Right ventricle myocardium inferior (tissue), 1 donor: ENCODE data around the gene TUBB. TPM values are rescaled to one million over a fixed set of nuclear protein-coding genes. Genes with fewer than 3 reads are reported as not detected.
"Not testable (repeated sequence)": the region's sequence is repeated elsewhere in the genome, so short reads cannot be mapped to it uniquely, and the experiment has no call there.

ENCODE experiments used
- ATAC-seq: fragments of 200-7000 bp; cut with Tn5 transposase; one replicate; pipeline ENCODE4 v1.9.1; 2020; ENCODE audit warnings: mild to moderate bottlenecking, moderate library complexity
- DNase-seq: peaks from one replicate; pipeline ENCODE4 v3.0.0; 2021; ENCODE audit errors: missing footprints
- intact Hi-C: fragments of 100-400 bp; cut with DNase I; formaldehyde crosslinking; loops from one replicate; pipeline ENCODE4 v1.11.0; 2022
- total RNA-seq: library from RNA; stranded (reverse); fragmentation: NEBNext Ultra II Directional; extraction: Animal tissue kit (Norgen Biotek cat#: 25700); gene quantifications from one replicate; pipeline ENCODE4 v1.2.1, GENCODE V29; 2021
- donor health status: DM: no; HTN: yes; CAD: no; lungs with severe emphysema.

TUBB gene
- total RNA-seq, 1 donor from 2014 or later = 254 TPM

GRCh38 chr6:30765495-30765894 lies 45.3 kb downstream of the TUBB start:
- intact Hi-C loops, DNase-seq, ATAC-seq: not testable (repeated sequence)

GRCh38 chr6:30766461-30767157 lies 46.5 kb downstream of the TUBB start:
- intact Hi-C loops = no loop called here
- DNase-seq = no peak
- peak; percentile 49 for ATAC-seq

GRCh38 chr6:30767158-30767943 lies 47.2 kb downstream of the TUBB start:
- ATAC-seq (no peak), DNase-seq (no peak)
- intact Hi-C loops = no loop called here

DNA sequence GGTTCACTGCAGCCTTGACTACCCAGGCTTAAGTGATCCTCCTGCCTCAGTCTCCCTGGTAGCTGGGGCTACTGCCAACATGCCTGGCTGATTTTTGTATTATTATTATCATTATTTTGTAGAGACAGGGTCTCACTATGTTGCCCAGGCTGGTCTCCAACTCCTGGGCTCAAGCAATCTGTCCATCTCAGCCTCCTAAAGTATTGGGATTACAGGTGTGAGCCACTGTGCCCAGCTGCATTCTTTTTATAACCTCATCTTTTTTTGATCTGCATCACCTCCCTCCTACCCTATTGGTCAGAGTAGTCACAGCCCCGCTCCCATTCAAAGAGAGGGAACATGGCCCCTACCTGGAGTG lies 47.8 kb downstream of the TUBB start:
- intact Hi-C loops = no loop called here
- ATAC-seq (no peak), DNase-seq (no peak)

GRCh38 chr6:30768634-30769087 lies 48.5 kb downstream of the TUBB start:
- DNase-seq (no peak), ATAC-seq (no peak)
- intact Hi-C loops = no loop called here

GRCh38 chr6:30769088-30769852 lies 49.1 kb downstream of the TUBB start:
- DNase-seq (no peak), ATAC-seq (peak; percentile 53)
- intact Hi-C loops = no loop called here

- intact Hi-C loops = no loop called here
- DNase-seq (no peak), ATAC-seq (no peak)
Observed at GRCh38 chr6:30769853-30770524, 49.8 kb downstream of the TUBB start.

GRCh38 chr6:30770592-30770991 lies 50.4 kb downstream of the TUBB start:
- no peak for ATAC-seq

DNA sequence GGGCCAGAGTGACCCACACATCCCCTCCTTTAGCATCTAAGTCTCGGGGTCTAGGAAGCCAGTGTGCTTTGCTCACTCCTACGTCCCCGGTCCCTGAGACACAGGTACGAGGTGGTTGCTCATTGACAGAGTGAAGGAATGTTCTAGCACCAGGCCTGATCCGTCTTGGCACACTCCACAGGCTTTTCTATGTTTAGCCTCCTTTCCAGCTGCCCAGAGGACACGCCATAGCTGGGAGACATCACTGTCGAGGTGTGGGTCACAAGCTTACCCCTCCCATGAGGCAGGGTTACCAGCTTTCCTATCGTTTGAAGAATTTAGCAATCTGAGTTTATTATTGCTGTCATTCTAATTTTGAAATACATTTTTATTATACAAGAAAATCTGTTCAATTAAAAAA lies 54.5 kb downstream of the TUBB start:
- ATAC-seq = no peak
- no peak for DNase-seq
- intact Hi-C loops = no loop called here

More at GRCh38 chr6:30770592-30770991, 50.4 kb downstream of the TUBB start:
- intact Hi-C loops = no loop called here
- no peak for DNase-seq

Other genes with a start within 250 kb of the TUBB start
- 152 TPM for gene HLA-E, start 230.8 kb upstream of the TUBB start, total RNA-seq
- gene GNL1, start 163.9 kb upstream of the TUBB start, total RNA-seq = 18.3 TPM
- gene PRR3, start 163.1 kb upstream of the TUBB start, total RNA-seq = 2.8 TPM
- 39.5 TPM for gene ABCF1, start 148.9 kb upstream of the TUBB start, total RNA-seq
- 33.5 TPM for gene PPP1R10, start 103.1 kb upstream of the TUBB start, total RNA-seq
- gene MRPS18B, start 102.5 kb upstream of the TUBB start, total RNA-seq = 129 TPM
- gene ATAT1, start 93.5 kb upstream of the TUBB start, total RNA-seq = 1.9 TPM
- gene C6orf136, start 73.2 kb upstream of the TUBB start, total RNA-seq = 54.1 TPM
- gene DHX16, start 47.3 kb upstream of the TUBB start, total RNA-seq = 20.6 TPM
- gene PPP1R18, start 33.7 kb upstream of the TUBB start, total RNA-seq = 18.2 TPM
- gene NRM, start 29.4 kb upstream of the TUBB start, total RNA-seq = 5.7 TPM
- gene MDC1, start 3.1 kb upstream of the TUBB start, total RNA-seq = 13.1 TPM
- gene FLOT1, start 22.3 kb downstream of the TUBB start, total RNA-seq = 240 TPM
- gene IER3, start 24.2 kb downstream of the TUBB start, total RNA-seq = 19.2 TPM
- 32.5 TPM for gene DDR1, start 164.2 kb downstream of the TUBB start, total RNA-seq
- gene GTF2H4, start 187.9 kb downstream of the TUBB start, total RNA-seq = 22.2 TPM
- 18.3 TPM for gene VARS2, start 193.9 kb downstream of the TUBB start, total RNA-seq
- not detected for gene SFTA2, start 211.8 kb downstream of the TUBB start, total RNA-seq
- not detected for gene MUCL3, start 220.6 kb downstream of the TUBB start, total RNA-seq